GM18519 (cell line): Measurements from ENCODE around the gene ANKRD44.
A peak's percentile ranks its signal among the peaks of the same experiment; 100 is the strongest.

Source experiments
- ATAC-seq: cut with Tn5 transposase; IDR thresholded peaks from one replicate; pipeline ENCODE4 v1.9.1; 2021; ENCODE audit warnings: mild to moderate bottlenecking, moderate library complexity; ENCODE audit not compliant: unreplicated experiment, low FRiP score

The ANKRD44 gene

DNA sequence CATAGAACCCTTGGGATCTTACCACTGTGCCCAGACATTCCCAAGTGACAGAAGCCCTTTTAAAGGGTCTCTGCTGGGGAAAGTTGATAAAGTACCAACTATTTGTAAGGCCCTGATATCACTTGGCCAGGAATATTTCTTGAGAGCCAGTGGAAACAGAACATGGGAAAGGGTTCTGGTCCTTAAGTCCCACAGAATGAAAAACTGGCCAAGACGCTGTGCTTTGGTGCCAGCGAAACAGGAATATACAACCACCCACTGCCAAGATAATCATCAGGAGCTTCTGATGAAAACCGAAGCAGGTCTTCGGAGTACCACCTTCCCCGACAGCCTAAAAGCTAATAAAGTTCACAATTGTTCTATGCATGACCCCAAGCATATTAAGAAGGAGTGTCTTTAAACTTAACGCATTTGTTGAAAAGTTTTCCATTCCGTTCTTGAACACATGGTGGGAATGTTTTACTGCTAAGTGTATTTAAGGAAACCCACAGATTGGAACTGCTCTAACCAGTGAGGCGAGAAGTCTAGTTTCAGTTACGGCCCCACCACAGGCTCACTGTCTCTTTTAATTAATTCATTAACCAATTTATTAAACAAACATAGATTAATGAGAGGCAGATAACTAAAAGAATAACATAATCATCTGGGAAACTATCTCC is 152.6 kb downstream of the ANKRD44 start:
- ATAC-seq: no peak

DNA sequence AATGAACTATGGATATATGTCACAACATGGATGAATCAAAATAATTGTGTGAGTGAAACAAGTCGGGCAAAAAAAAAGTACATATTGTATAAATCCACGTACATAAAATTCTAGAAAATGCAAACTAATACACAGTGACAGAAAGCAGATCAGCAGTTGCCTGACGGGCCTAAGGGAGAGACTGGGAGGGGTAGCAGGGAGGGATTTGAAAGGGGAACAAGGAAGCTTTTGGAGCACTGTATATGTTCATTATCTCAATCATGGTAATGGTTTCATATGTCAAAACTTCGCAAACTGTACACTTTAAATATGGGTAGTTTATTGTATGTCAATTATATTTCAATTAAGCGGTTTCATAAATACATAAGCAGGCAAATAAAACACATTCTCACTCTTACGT is 153.8 kb downstream of the ANKRD44 start:
- ATAC-seq: no peak

DNA sequence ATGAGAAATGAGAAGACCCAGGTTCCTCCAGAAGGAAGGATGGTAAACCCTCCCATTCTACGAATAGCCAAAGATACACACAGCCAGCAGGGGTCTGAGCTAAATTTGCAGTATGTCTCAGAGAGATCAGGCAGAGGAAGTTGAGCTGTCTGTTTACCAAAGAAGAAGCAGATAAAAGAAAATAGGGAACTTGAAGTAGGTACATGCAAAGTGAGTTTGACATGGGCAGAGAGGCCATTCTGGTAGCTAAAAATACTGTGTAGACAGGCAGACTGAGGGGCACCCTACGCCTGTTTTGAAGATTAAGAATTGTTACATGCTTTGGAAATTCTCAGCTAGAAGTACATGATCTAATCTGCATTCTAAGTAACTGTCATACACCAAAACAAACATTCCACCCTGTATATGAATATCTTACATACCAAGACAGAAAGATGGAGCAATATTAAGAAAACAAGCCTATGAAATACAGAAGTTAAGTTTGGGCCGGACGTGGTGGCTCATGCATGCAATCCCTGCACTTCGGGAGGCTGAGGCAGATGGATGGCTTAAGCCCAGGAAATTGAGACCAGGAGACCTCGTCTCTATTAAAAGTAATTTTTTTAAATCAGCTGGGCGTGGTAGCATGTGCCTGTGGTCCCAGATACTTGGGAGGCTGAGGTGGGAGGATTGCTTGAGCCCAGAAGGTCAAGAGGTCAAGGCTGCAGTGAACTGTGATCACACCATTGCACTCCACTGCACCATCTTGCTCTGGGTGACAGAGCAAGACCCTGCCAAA is 157.9 kb downstream of the ANKRD44 start:
- peak; percentile 83 for ATAC-seq

DNA sequence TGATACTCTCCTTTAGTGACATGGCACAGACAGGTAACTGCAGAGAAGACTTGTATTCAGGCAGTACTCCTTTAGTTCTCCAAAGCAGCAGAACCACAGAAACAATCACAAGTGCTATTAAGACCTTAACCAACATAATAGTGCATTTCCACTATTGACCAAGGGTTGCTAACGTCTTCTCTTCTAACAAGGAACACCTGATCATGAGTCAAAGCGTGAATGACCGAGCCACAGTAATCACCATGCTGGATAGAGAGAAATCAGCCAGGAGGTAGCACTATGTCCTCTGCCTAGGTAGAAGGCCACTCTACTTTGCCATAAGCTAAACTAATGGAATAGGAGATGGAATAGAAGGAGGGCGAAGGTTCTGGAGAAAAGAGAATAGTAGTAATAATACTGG is 161.0 kb downstream of the ANKRD44 start:
- no peak for ATAC-seq

DNA sequence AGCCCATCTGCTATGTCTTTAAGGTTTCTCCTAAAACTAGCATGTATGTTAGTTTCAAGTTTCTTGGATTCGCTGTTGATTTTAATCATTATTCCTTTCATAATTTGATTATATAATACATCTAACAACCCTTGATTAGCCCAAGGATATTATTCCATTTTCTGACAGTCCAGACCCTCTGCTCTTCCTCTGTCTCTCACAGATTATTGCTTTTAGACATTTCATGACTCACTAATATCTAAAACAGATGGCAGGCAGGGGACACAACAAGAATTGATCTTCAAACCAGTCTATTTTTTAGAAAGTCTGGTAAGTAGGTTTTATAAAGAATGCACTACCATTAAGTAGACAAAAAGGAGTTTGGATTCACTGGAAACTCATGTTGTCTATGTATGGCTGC is 162.2 kb downstream of the ANKRD44 start:
- no peak for ATAC-seq

DNA sequence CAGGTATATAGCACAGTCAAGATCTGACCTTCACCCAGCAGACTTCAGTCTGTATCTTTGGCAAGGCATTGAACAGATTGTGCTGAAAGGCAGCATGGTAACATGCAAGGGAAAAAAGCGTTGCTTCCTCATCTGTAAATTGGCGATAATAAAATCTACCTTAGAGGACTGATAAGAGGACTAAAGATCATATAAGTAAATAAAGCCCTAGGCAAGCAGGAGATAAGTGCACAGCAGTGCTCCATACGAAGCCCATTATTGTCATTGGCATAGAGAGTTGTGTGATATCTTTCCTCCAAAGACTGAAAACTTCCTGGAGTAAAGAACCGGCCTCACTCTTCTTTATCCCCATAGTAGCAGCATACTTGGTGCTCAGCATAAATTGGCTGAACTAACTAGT is 162.6 kb downstream of the ANKRD44 start:
- no peak for ATAC-seq

DNA sequence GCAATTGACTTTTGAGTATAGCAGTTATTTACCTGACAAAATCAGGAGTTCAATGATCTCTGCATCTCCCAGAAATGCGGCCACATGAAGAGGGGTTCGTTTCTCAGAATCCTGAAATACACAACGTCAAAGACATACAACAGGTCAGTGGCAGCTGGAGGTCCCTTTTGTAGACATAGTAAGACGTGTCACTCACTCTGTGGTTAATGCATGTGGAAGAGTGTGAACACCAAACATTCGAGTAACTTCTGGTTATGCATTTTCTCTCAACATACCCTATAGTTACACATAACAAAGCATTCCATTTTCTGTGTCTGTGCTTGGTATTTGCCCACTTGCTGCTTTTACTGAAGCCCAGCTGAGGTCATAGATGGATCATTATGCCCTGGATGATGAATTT is 163.6 kb downstream of the ANKRD44 start:
- no peak for ATAC-seq

DNA sequence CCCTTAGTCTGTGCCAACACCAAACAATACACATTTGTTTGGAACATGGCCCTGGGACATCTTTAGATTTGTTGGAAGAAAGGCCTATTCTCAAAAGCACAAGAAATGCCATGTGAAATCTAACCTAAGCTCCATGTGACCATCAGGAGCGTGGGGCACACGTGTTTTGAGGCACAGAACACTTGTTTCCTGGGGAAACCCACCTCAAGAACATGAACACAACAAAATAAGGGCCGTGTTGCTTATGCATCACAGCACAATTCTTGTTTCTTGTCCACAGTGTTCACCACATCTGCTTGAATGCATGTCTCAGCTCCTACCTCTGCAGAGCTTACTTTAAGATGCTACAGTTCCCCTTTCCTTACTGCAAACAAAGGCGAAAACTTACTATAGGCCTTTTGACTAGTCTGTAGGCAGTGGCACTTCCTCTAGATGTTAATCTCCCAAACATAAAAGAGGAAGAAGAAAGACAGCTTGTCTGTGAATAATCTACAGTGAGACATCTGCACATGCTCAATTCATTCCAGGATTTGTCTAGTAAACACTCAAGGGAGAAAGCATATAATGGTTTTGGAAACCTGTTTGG is 165.0 kb downstream of the ANKRD44 start:
- peak; percentile 91 for ATAC-seq

DNA sequence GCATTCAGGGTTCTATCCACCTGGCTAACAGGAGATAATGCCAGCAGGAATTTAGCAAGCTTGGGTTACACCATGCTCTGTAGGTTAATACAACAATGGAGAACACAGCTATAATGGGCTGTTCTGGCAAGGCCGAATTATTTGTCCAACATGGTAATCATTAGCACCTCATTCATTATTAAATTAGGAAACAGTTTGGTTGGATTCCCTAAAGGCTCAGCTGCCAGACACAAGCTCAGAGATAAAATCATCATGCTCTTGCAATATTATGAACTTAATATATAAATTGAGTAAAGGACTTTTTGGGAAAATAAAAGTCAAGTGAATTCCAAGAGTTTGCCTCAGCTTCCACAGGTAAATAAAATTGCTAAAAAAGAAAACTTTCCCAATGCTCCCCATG is 166.4 kb downstream of the ANKRD44 start:
- ATAC-seq: no peak

DNA sequence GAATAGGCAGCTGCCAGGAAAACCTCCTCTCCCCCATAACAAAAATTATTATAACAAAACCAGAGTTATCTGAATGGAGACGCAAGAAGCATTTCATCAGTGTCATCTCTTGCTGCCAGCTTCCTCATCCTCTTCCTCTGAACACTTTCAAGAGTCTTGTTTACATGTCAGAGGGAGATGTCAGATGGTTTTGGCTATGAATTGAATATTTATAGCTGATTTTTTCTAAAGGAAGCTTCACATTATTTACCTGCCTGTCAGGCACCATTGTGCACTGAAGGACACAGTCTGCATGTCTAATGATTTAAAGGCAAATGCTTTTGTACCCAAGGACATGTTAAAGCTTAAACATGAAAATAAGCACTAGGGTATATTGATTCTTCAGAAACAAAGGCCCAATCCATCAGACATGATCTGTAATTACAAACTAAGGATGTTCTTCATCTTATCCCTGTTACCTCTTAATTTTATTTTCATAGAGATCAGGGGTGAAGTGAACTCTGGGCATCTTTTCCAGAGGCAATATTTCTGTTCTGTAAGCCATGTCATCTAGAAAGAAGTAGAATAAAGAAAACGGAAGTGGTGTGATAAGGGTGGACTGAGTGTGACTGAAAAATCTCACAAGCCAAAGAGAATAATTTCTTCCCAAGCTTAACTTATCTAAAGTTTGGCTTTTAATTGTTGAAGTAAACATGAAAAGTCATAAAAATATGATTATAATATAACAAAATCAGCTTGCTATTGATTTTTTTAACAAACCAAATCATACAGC is 168.7 kb downstream of the ANKRD44 start:
- no peak for ATAC-seq

DNA sequence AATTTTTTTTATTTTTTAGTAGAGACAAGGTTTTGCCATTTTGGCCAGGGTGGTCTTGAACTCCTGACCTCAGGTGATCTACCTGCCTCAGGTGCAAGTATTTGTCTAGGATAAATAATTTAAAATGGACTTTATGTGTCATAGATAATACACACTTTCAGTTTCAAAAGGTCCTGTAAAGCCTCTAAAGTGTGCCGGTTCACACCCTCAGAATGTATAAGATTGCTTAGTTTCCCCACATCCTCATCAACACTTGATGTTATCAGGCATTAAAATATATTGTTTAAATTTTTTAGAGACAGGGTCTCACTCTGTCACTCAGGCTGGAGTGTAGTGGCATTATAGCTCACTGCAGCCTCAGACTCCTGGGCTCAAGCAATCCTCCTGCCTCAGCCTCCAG is 170.5 kb downstream of the ANKRD44 start:
- ATAC-seq: no peak

DNA sequence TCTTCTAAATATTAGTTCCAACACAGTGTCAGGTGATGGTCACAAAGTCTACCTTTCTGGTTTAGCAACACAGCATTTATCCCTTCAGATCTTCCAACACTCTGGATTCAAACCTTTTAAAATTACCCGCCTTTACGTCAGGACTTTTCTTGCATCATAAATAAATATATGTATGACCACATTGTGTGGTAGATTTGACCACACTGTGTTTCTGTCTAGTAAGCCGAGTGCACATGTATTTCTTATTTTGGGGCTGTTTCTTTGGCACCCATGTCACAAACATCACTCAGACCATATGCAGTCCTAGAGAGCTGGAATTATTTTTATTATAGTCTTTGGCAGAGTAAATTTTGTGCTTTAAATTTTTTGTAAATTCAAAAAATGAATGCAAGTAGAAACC is 172.1 kb downstream of the ANKRD44 start:
- ATAC-seq: no peak

DNA sequence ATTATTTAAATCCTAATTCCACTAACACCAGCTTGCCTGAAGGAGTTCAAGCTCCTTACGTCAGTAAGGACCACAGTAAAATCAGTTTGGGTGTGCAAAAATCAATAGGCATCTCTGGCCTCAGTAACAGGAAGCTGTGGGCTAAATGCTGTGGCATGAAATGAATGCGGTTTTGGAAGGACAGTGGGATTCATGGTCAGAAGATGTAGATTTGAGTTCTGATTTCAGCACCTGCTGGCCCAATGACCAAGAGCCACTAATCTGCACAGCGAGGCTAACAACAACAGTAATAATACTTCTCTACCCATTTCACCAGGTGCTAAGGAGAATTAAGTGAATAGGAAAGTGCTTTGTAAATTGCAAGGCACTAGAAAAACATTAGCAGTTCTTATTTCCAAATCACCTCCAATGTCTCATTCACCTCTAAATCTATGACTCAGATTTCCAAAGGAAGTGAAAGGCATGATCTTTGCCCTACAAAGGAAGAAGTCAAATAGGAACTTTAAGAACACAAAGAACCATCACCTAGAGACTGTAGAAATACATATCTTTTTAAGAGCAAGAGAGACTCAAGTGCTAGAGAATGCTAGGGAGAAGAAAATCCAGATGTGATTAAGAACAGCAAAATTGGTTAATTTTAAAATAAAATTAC is 172.6 kb downstream of the ANKRD44 start:
- ATAC-seq: no peak

DNA sequence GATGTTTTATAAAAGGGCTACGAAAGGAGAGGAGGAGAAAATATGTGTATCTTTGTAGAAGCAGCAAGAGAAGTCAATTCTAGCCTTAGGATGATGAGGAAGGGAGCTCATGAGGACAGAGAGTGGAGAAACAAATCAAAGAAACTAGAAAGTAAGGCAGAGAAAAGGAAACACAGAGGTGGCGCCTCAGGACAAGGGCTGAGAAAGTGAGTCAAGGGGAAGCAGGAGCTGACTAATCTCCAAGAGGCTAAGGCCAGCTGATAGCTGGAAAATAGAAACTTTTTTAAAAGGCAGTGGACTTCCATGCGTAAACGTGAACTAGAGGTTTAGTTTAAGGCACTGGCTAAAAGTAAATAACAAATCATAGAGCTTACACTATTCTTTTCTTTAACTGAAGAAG is 173.3 kb downstream of the ANKRD44 start:
- ATAC-seq: no peak

DNA sequence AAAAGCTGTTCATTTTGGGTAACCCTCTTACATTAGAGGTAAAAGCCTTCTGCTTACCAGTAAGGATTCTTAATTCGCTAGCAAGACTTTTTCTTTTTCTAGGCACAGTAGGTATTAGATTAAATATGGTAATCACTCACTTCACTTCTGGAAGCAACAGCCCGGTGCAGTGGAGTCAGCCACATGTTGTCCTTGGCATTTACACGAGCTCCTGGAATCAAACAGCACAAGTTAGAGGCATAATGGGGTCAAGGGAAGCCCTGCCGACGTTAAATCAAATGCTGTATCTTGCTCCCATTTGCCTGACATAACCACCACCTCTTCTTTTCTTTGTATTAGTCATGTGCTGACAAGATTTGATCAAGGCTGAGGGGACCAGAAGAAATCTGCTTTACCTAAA is 174.1 kb downstream of the ANKRD44 start:
- no peak for ATAC-seq

DNA sequence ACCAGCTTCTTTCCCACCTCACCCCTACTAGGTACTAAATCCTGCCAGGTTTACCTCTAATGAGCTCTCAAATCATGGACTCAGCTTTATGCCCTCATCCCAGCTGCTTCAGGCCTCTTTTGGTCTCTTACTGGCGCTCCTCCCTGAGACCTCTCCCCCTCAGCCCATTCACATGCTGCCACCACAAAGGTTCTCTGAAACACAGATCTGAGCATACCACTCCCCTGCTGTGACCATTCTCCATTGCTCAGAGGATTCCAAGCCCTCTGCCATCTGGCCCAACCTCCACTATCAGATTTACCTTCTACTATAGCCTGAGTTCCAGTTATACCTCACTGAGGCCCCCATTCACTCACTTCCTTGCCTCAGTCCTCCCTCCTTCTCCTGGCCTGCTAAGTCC is 174.8 kb downstream of the ANKRD44 start:
- no peak for ATAC-seq

DNA sequence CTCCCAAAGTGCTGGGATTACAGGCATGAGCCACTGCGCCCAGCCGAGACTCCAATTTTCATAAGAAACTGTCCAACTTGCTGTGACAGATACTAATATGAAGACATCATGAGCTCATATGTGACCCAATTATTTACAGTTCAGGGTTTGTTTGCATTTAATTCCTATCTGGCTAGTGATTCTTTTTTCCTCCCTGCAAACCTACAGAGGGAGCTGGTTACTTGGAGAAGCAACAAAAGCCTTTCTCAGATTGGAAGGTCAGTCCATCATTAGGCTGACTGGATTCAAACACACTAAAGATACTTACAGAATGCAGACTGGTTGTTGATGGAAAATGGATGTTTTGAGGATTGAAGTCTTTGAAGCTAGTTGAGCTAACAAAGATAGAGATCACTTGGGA is 176.4 kb downstream of the ANKRD44 start:
- no peak for ATAC-seq

DNA sequence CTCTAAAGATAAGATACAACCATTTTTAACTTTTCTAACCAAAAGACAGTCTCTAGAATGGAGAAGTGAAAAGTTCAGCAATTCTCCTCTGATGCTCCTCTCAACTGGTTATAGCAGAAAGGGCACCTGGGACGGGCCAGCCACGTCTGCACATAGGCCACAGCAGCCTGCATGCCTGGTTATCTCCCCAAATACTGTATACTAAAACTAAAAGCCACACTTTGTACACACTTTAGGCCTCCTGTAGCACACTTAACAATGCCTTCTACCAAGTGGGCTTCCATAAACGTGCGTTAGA is 179.1 kb downstream of the ANKRD44 start:
- ATAC-seq: peak; percentile 60

DNA sequence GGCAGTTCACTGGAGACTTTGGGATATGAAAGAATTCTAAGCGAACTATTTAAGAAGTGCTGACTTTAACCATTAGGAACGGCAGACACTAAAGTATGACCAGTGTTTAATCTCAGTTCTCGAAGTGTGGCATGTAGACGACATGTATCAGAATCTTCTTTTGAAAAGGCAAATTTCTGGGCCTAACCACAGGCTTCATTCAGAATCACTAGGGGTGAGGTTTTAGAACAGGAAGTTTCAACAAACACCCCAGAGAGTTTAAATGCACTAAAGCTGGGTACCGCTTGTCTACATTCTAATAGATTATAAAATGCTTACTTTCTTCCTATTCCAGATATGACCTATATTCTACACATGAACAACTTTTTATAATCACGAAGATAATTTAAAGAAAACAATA is 180.3 kb downstream of the ANKRD44 start:
- ATAC-seq: peak; percentile 62

DNA sequence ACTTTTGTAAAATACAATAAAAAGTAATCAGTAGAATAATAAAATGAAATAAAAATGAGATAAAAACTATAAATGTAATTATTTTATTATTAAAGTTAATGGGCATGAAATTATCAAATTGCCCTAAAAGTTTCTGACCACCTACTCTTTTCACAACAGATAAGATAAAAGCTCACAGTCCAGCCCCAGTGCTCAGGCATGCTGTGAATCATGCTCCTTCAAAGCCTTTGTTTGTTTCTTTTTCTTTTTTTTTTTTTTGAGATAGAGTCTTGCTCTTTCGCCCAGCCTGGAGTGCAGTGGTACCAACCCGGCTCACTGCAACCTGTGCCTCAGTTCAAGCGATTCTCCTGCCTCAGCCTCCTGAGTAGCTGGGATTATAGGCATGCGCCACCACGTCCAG is 181.7 kb downstream of the ANKRD44 start:
- no peak for ATAC-seq

DNA sequence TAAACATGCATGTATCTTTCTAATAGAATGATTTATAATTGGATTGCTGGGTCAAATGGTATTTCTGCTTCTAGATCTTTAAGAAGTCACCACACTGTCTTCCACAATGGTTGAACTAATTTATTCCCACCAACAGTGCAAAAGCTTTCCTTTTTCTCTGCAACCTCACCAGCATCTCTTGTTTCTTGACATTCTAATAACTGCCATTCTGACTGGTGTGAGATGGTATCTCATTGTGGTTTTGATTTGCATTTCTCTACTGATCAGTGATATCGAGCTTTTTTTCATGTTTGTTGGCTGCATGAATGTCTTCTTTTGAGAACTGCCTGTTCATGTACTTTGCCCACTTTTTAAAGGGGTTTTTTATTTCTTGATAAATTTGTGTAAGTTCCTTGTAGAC is 182.5 kb downstream of the ANKRD44 start:
- ATAC-seq: no peak
